GM06990 (cell line): ENCODE results near the gene COL23A1.

Source experiments
- DNase-seq: peaks from one replicate; pipeline ENCODE4 v3.0.0-alpha.2; 2011; ENCODE audit not compliant: insufficient read length; ENCODE audit errors: extremely low read depth
- H3K27me3 ChIP-seq: replicated peaks from 2 replicates; pipeline ENCODE4 v1.6.0; 2011; ENCODE audit warnings: low read length; ENCODE audit not compliant: control insufficient read depth, insufficient read depth
- H3K36me3 ChIP-seq: 2 replicates; pipeline ENCODE4 v1.5.1; 2011; ENCODE audit warnings: low read length; ENCODE audit not compliant: control insufficient read depth, insufficient read depth
- H3K4me3 ChIP-seq: replicated peaks from 2 replicates; pipeline ENCODE4 v1.5.1; 2011; ENCODE audit warnings: low read depth, mild to moderate bottlenecking, control low read depth, low read length
- CTCF ChIP-seq: IDR thresholded peaks from 2 replicates; pipeline ENCODE4 v1.5.1; 2011; ENCODE audit warnings: low read length, control low read depth, mild to moderate bottlenecking, inconsistent platforms; ENCODE audit not compliant: insufficient read depth, poor library complexity, severe bottlenecking

The COL23A1 gene

GRCh38 chr5:178310130-178310865, 279.9 kb downstream of the COL23A1 start:
- H3K4me3 ChIP-seq: no peak overlapping the region
- no peak for DNase-seq
- H3K27me3 ChIP-seq: no peaks in the 10 kb centered on the region
- TF ChIP-seq CTCF: no peak
- H3K36me3 ChIP-seq: no peaks in the 10 kb centered on the region

GRCh38 chr5:178309271-178310013, 280.8 kb downstream of the COL23A1 start:
- Histone ChIP-seq H3K36me3 (no peaks in the 10 kb centered on the region), H3K4me3 (no peak overlapping the region), H3K27me3 (no peaks in the 10 kb centered on the region)
- DNase-seq: no peak
- no peak for TF ChIP-seq CTCF

- Histone ChIP-seq H3K27me3 (no peaks in the 10 kb centered on the region; the same call in 1 of the 2 replicates), H3K4me3 (no peak overlapping the region), H3K36me3 (no peaks in the 10 kb centered on the region)
- no peak for TF ChIP-seq CTCF
- no peak for DNase-seq
Observed at GRCh38 chr5:178308541-178309092, 281.6 kb downstream of the COL23A1 start.

- DNase-seq: no peak
- no peak overlapping the region for H3K4me3 ChIP-seq
- TF ChIP-seq CTCF: no peak
Observed at GRCh38 chr5:178307267-178308045, 282.7 kb downstream of the COL23A1 start.

GRCh38 chr5:178306430-178307225, 283.6 kb downstream of the COL23A1 start:
- no peak for DNase-seq
- no peaks in the 10 kb centered on the region; the same call in 1 of the 2 replicates for H3K27me3 ChIP-seq
- H3K4me3 ChIP-seq: no peak overlapping the region
- H3K36me3 ChIP-seq: no peaks in the 10 kb centered on the region
- TF ChIP-seq CTCF: no peak

More at GRCh38 chr5:178307267-178308045, 282.7 kb downstream of the COL23A1 start:
- Histone ChIP-seq H3K27me3 (no peaks in the 10 kb centered on the region; the same call in 1 of the 2 replicates), H3K36me3 (no peaks in the 10 kb centered on the region)
